Measurements from ENCODE around the gene ARSJ. TPM values are rescaled to one million over a fixed set of nuclear protein-coding genes. Genes with fewer than 3 reads are reported as not detected.

ARSJ gene
- total RNA-seq, 4 donors from 2014 or later, result 1.8 to 5.2 (median 2.8) TPM

DNA sequence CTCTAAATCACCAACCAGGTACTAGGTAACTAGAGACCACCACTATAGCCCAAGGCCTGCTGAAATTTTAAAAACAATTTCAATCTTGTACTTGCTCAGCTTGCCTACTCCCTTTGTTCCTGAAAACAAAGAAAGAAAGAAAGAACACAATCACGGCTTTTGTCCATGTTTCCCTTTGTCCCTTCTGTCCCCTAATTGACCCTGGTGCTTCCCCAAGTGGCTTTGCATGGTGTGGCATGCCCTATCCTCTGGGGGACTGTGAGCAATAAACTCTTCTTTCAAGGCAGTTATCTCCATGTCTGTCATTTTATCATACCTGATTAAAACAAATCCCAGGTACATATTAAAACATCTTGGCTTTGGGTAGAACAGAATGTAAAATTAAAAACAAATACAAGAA is 94.8 kb downstream of the ARSJ start:
- H3K36me3 ChIP-seq, result no peaks in the 10 kb centered on the region
- TF ChIP-seq EP300 (IDR thresholded peaks at IDR 0.05; ENCODE audit: low read depth), result no peak
- no peaks in the 10 kb centered on the region for H3K9me3 ChIP-seq

DNA sequence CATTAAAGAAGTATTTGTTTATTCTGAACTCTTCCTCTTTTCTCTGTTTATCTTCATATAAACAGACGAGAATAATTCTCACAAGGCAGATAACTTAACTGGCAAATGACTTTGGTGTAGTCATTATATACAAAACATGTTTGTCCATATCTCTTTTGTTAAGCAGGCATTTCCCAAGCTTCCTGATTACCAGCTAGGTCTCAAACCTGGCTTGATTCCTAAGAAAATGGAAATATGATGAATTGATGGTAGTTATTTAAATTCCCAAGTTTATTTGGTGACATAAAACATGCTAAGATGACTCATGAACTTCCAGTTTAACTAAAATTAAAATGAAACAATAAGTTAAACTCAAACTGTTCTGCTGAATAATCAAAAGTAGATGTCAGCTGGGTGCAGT is 96.8 kb downstream of the ARSJ start:
- 38 to 50% methylated on average over 1 of the region's 1 CpG for WGBS, 2 donors (ENCODE audit: low coverage in 1 of 2)
- no peak for TF ChIP-seq EP300 (IDR thresholded peaks at IDR 0.05; ENCODE audit: low read depth)
- TF ChIP-seq POLR2AphosphoS5 (IDR thresholded peaks at IDR 0.05), result no peak
- TF ChIP-seq, protein P1, sequence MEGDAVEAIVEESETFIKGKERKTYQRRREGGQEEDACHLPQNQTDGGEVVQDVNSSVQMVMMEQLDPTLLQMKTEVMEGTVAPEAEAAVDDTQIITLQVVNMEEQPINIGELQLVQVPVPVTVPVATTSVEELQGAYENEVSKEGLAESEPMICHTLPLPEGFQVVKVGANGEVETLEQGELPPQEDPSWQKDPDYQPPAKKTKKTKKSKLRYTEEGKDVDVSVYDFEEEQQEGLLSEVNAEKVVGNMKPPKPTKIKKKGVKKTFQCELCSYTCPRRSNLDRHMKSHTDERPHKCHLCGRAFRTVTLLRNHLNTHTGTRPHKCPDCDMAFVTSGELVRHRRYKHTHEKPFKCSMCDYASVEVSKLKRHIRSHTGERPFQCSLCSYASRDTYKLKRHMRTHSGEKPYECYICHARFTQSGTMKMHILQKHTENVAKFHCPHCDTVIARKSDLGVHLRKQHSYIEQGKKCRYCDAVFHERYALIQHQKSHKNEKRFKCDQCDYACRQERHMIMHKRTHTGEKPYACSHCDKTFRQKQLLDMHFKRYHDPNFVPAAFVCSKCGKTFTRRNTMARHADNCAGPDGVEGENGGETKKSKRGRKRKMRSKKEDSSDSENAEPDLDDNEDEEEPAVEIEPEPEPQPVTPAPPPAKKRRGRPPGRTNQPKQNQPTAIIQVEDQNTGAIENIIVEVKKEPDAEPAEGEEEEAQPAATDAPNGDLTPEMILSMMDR (IDR thresholded peaks at IDR 0.05), result no peak
- TF ChIP-seq POLR2A (IDR thresholded peaks at IDR 0.05), result no peak
- no peak overlapping the region for H3K4me3 ChIP-seq
- H3K9me3 ChIP-seq, result no peaks in the 10 kb centered on the region
- H3K27ac ChIP-seq, result no peak overlapping the region
- no peaks in the 10 kb centered on the region for H3K27me3 ChIP-seq
- H3K4me1 ChIP-seq, result no peaks in the 10 kb centered on the region
- in situ Hi-C loops (cut with MboI; ENCODE audit: low pct_ligation_motif_present in 1 of 4, low pct_unique_long_range_greater_than_20kb in 1 of 4, low sequenced_read_pairs in 3 of 4) (no loop called here), intact Hi-C loops (cut with DNase I; ENCODE audit: low total_unique reads) (no loop called here)
- H3K36me3 ChIP-seq, result no peaks in the 10 kb centered on the region
- no peak for DNase-seq

More for the DNA sequence above, 94.8 kb downstream of the ARSJ start:
- Histone ChIP-seq H3K27me3 (no peaks in the 10 kb centered on the region), H3K4me1 (no peaks in the 10 kb centered on the region), H3K27ac (no peak overlapping the region), H3K4me3 (no peak overlapping the region)
- 97 to 100% methylated on average over 1 of the region's 1 CpG for WGBS, 2 donors (ENCODE audit: low coverage in 1 of 2)
- intact Hi-C loops (cut with DNase I; ENCODE audit: low total_unique reads), result no loop called here
- in situ Hi-C loops (cut with MboI; ENCODE audit: low pct_ligation_motif_present in 1 of 4, low pct_unique_long_range_greater_than_20kb in 1 of 4, low sequenced_read_pairs in 3 of 4), result no loop called here
- DNase-seq, result no peak

DNA sequence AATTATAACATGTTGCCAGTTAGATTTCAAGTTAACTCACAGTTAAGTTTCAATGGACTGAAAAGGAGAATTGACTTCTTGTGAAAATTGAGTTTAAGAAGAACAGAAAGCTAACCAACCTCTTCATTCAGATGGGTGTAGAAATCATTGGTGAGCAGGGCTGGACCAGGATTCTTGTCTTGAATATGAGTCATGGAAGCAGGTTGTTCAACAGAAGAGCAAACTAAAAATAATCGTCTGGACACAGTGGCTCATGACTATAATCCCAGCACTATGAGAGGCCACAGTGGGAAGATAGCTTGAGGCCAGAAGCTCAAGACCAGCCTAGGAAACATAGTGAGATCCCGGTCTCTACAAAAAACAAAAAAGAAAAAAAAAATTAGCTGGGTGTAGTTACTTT is 98.2 kb downstream of the ARSJ start:
- WGBS, 2 donors (ENCODE audit: low coverage in 1 of 2), result 84 to 100% methylated on average over 1 to 2 of the region's 2 CpGs

DNA sequence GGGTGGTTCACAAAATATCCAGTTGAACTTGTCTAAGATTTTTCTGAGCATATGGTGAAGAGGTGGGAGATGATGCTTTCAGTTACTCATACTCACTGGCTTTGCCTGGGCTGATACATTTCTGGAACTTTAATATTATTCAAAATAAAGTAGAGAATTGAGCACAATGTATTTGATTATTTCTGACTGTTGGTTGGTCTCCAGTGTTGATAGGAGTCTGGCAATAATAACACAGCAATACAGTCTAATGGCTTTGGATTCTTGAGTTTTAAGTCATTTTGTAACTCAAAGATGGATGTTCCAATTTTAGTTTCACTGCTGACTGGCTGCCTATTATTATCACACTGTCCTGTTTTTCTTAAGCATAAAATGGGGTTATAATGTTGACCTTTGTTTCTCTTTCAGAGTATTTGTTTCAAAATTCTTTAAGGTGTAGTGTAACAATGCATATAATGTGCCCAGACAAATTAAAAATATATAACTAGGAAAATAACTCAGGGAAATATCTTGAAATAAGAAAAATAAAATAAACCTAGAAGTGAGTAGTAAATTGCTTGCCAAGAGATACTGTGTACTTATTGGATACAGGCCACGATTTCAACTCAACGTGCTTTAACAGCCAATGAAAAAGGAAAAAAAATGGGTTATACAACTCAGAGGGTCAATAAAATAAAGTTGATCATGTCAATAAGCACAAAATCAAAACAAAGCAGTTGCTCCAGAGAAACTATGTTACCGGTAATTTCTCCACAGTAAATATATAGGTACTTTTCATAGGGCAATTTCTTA is 99.0 kb downstream of the ARSJ start:
- intact Hi-C loops (cut with DNase I; ENCODE audit: low total_unique reads) (no loop called here), in situ Hi-C loops (cut with MboI; ENCODE audit: low pct_ligation_motif_present in 1 of 4, low pct_unique_long_range_greater_than_20kb in 1 of 4, low sequenced_read_pairs in 3 of 4) (no loop called here)
- no peak overlapping the region for H3K4me3 ChIP-seq
- TF ChIP-seq, protein P1 (IDR thresholded peaks at IDR 0.05), result no peak
- TF ChIP-seq POLR2AphosphoS5 (IDR thresholded peaks at IDR 0.05), result no peak
- TF ChIP-seq EP300 (IDR thresholded peaks at IDR 0.05; ENCODE audit: low read depth), result no peak
- no peak for TF ChIP-seq POLR2A (IDR thresholded peaks at IDR 0.05)
- no peaks in the 10 kb centered on the region for H3K36me3 ChIP-seq
- no peak for DNase-seq
- 40 to 43% methylated on average over 3 of the region's 3 CpGs for WGBS, 2 donors (ENCODE audit: low coverage in 1 of 2)
- H3K27me3 ChIP-seq, result no peaks in the 10 kb centered on the region
- no peaks in the 10 kb centered on the region for H3K9me3 ChIP-seq
- H3K4me1 ChIP-seq, result no peaks in the 10 kb centered on the region
- H3K27ac ChIP-seq, result no peak overlapping the region

More for the DNA sequence above, 98.2 kb downstream of the ARSJ start:
- in situ Hi-C loops (cut with MboI; ENCODE audit: low pct_ligation_motif_present in 1 of 4, low pct_unique_long_range_greater_than_20kb in 1 of 4, low sequenced_read_pairs in 3 of 4), result no loop called here
- Histone ChIP-seq H3K36me3 (no peaks in the 10 kb centered on the region), H3K9me3 (no peaks in the 10 kb centered on the region), H3K27me3 (no peaks in the 10 kb centered on the region), H3K4me1 (no peaks in the 10 kb centered on the region), H3K27ac (no peak overlapping the region), H3K4me3 (no peak overlapping the region)
- intact Hi-C loops (cut with DNase I; ENCODE audit: low total_unique reads), result no loop called here
- no peak for DNase-seq
- no peak for TF ChIP-seq POLR2AphosphoS5 (IDR thresholded peaks at IDR 0.05)
- no peak for TF ChIP-seq POLR2A (IDR thresholded peaks at IDR 0.05)
- TF ChIP-seq, protein P1 (IDR thresholded peaks at IDR 0.05), result no peak
- no peak for TF ChIP-seq EP300 (IDR thresholded peaks at IDR 0.05; ENCODE audit: low read depth)
